Panc1 (cell line): Measurements from ENCODE around the gene UBASH3A. TPM values are rescaled to one million over a fixed set of nuclear protein-coding genes. Genes with fewer than 3 reads are reported as not detected.

Source experiments
- ATAC-seq: fragments of 200-7000 bp; cut with Tn5 transposase; 2 replicates; pipeline ENCODE4 v1.9.1; 2020; ENCODE audit warnings: mild to moderate bottlenecking, moderate library complexity
- BruUV-seq: library from RNA; stranded (reverse); fragments of 400-500 nt; replicated peaks from 2 replicates; lab custom pipeline; 2021; lab: Mats Ljungman, UMichigan
- CTCF ChIA-PET: fragments of 300-600 bp; sonication (Branson Sonifier 250); formaldehyde crosslinking; loops from one replicate; lab custom pipeline; 2022; ENCODE audit warnings: antibody characterized with exemption; lab: Charles Lee
- POLR2A ChIA-PET: fragments of 300-600 bp; sonication (Branson Sonifier 250); formaldehyde crosslinking; loops from one replicate; lab custom pipeline; 2022; ENCODE audit warnings: antibody characterized with exemption; lab: Charles Lee
- DNase-seq: peaks from one replicate; pipeline ENCODE4 v3.0.0-alpha.2; 2010; ENCODE audit warnings: low read depth, low spot score
- H3K27ac ChIP-seq: 2 replicates; pipeline ENCODE4 v1.5.1; 2011; ENCODE audit warnings: mild to moderate bottlenecking, low read length, inconsistent platforms
- H3K27me3 ChIP-seq: fragments of 200-500 bp; sonication (Bioruptor generic); 2 replicates; pipeline ENCODE4 v1.6.0; 2014; ENCODE audit warnings: low read length, inconsistent platforms; ENCODE audit not compliant: control insufficient read depth, insufficient read depth
- H3K36me3 ChIP-seq: fragments of 200-500 bp; sonication (Bioruptor generic); 2 replicates; pipeline ENCODE4 v1.5.1; 2014; ENCODE audit warnings: inconsistent platforms, mild to moderate bottlenecking, low read length, moderate library complexity; ENCODE audit not compliant: control insufficient read depth, insufficient read depth
- H3K4me1 ChIP-seq: 2 replicates; pipeline ENCODE4 v1.5.1; 2011; ENCODE audit warnings: inconsistent platforms, mild to moderate bottlenecking, low read length, moderate library complexity; ENCODE audit not compliant: control insufficient read depth, insufficient read depth
- H3K4me3 ChIP-seq, 2 experiments: 2 replicates each; pipeline ENCODE4 v1.5.1; 2011 to 2012; ENCODE audit warnings: low read depth in 2 of 2, low read length in 2 of 2, mild to moderate bottlenecking in 2 of 2, inconsistent platforms in 1 of 2, moderate library complexity in 1 of 2
- H3K9me3 ChIP-seq: fragments of 200-500 bp; sonication (Bioruptor generic); 2 replicates; pipeline ENCODE4 v1.5.1; 2014; ENCODE audit warnings: low read depth, mild to moderate bottlenecking, inconsistent platforms, low read length, moderate library complexity; ENCODE audit not compliant: control insufficient read depth, insufficient read depth
- CTCF ChIP-seq: fragments of 450-650 bp; IDR thresholded peaks from 2 replicates; pipeline ENCODE4 v1.5.1; 2017; ENCODE audit warnings: mild to moderate bottlenecking
- POLR2AphosphoS5 ChIP-seq: IDR thresholded peaks from 2 replicates; pipeline ENCODE4 v1.6.1; 2012; ENCODE audit warnings: mild to moderate bottlenecking, low read depth, low read length, moderate library complexity
- REST ChIP-seq, 2 experiments: IDR thresholded peaks; 2 replicates each; pipeline ENCODE4 v1.6.1; 2011 to 2012; ENCODE audit warnings: low read depth in 2 of 2, control low read depth in 1 of 2, low read length in 1 of 2, mild to moderate bottlenecking in 1 of 2, moderate library complexity in 1 of 2; ENCODE audit not compliant: insufficient read depth in 1 of 2
- SIN3A ChIP-seq: IDR thresholded peaks from 2 replicates; pipeline ENCODE4 v1.6.1; 2012; ENCODE audit warnings: low read depth, mild to moderate bottlenecking, low read length, moderate library complexity, borderline replicate concordance; ENCODE audit not compliant: insufficient read depth
- TCF7L2 ChIP-seq: IDR thresholded peaks from 2 replicates; pipeline ENCODE4 v1.6.1; 2011; ENCODE audit warnings: mild to moderate bottlenecking, low read depth, low read length, inconsistent platforms
- in situ Hi-C: cut with HindIII; loops from 2 replicates; pipeline ENCODE4 v1.10.0; 2016; ENCODE audit warnings: low sequenced_read_pairs, low pct_unique_long_range_greater_than_20kb
- intact Hi-C: fragments of 100-400 bp; cut with micrococcal nuclease; formaldehyde crosslinking; loops from one replicate; pipeline ENCODE4 v1.10.0; 2022; ENCODE audit not compliant: unreplicated experiment
- total RNA-seq: library from RNA; stranded (reverse); gene quantifications from one replicate; pipeline ENCODE4 v1.2.1, GENCODE V29; 2021; ENCODE audit not compliant: unreplicated experiment

Gene UBASH3A
- total RNA-seq, 1 experiment from 2014 or later: 0.33 TPM

GRCh38 chr21:42358261-42358660 is 45.4 kb upstream of the UBASH3A start:
- ChIA-PET POLR2A (no interaction called here), CTCF (no interaction called here)
- no peak overlapping the region for H3K4me3 ChIP-seq
- H3K4me1 ChIP-seq: no peaks in the 10 kb centered on the region
- no TSS peak for BruUV-seq
- H3K36me3 ChIP-seq: no peaks in the 10 kb centered on the region
- ATAC-seq: no peak
- in situ Hi-C loops (no loop called here), intact Hi-C loops (no loop called here)
- DNase-seq: no peak
- H3K27me3 ChIP-seq: no peaks in the 10 kb centered on the region
- H3K9me3 ChIP-seq: no peaks in the 10 kb centered on the region
- no peak overlapping the region for H3K27ac ChIP-seq
- TF ChIP-seq TCF7L2: no peak
- TF ChIP-seq POLR2AphosphoS5: no peak
- no peak for TF ChIP-seq CTCF
- TF ChIP-seq SIN3A: no peak
- TF ChIP-seq REST (IDR thresholded peaks at IDR 0.05; ENCODE audit: insufficient read depth in 1 of 2, low read depth in 2 of 2, low read length in 1 of 2): no peak

GRCh38 chr21:42358937-42359336 is 44.8 kb upstream of the UBASH3A start:
- Histone ChIP-seq H3K4me1 (no peaks in the 10 kb centered on the region), H3K27ac (no peak overlapping the region), H3K4me3 (no peak overlapping the region), H3K36me3 (no peaks in the 10 kb centered on the region), H3K27me3 (no peaks in the 10 kb centered on the region), H3K9me3 (no peaks in the 10 kb centered on the region)
- TF ChIP-seq REST (IDR thresholded peaks at IDR 0.05; ENCODE audit: insufficient read depth in 1 of 2, low read depth in 2 of 2, low read length in 1 of 2) (no peak), TCF7L2 (no peak), CTCF (no peak), POLR2AphosphoS5 (no peak), SIN3A (no peak)
- intact Hi-C loops (no loop called here), in situ Hi-C loops (no loop called here)
- ATAC-seq: no peak
- ChIA-PET CTCF (no interaction called here), POLR2A (no interaction called here)
- DNase-seq: no peak
- no TSS peak for BruUV-seq
